Measurements from ENCODE around the gene SLC6A8.

Gene SLC6A8

DNA sequence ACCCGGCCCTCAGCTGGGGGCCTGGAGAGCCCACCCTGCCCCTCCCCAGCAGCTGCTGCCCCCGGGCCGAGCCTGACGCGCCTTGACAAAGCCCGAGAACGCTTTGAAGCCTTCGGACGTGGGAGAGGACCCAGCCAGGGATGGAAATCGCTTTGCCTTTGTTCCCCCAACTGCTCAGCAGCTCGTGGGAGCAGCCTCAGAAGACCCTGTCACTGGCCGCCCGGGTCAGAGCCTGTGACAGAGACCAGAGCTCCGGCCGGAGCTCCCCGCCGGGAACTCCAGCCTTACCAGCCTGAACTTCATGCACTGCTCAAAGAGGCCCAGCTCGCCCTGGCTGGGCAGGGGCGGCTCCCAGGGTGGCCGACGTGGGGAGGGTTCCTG, 2.6 kb upstream of the SLC6A8 start:
- no peak overlapping the region for H3K4me3 ChIP-seq (ENCODE audit: low read depth, low read length)
- TF ChIP-seq, protein P1, sequence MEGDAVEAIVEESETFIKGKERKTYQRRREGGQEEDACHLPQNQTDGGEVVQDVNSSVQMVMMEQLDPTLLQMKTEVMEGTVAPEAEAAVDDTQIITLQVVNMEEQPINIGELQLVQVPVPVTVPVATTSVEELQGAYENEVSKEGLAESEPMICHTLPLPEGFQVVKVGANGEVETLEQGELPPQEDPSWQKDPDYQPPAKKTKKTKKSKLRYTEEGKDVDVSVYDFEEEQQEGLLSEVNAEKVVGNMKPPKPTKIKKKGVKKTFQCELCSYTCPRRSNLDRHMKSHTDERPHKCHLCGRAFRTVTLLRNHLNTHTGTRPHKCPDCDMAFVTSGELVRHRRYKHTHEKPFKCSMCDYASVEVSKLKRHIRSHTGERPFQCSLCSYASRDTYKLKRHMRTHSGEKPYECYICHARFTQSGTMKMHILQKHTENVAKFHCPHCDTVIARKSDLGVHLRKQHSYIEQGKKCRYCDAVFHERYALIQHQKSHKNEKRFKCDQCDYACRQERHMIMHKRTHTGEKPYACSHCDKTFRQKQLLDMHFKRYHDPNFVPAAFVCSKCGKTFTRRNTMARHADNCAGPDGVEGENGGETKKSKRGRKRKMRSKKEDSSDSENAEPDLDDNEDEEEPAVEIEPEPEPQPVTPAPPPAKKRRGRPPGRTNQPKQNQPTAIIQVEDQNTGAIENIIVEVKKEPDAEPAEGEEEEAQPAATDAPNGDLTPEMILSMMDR (IDR thresholded peaks at IDR 0.05; ENCODE audit: control insufficient read depth, extremely low read depth, insufficient read depth): no peak
- DNase-seq (ENCODE audit: low read depth): no peak

DNA sequence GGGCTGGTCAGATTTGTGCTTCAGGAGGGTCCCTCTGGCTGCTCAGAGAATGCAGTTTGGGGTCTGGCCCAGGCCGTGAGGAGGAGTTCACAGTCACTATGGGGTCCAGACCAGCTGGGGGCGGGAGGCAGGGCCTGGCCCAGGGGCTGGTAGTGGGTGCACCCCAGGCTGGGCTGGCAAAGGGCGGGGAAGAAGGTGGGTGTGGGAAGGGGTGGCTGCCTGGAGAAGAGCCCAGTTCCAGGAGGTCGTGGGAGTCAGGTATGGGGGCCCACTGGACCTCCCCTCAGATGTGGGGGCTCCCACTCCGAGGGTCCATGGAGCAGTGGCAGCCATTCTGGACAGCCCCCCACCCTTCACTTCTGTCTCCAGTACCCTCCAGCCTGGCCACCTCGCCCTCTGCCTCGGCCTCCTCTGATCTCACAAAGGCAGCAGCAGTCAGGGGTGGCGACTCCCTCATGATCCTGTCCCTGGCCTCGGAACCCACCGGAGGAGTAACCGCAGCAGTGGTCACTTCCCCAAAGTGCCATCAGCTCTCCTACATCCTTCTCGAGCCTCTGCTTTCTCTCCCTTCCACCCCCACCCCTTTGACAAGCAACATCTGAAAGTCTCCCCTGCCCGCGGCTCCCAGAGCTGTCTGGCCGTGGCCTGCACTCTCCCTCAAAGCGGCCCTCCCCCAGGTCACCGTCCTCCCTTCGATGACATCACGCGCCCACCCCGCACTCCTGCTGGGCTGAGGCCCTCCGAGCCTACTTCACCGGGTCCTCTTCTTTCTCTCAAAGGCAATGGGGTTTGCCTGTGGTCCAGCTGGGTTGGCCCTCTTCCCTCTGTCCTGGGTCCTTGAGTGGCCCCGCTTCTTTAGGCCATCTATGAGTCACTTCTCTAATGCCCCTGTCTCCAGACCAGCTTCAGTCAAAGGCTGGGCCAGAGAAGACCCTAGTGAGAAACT, 1.7 kb upstream of the SLC6A8 start:
- no peak overlapping the region for H3K4me3 ChIP-seq (ENCODE audit: low read depth, low read length)
- TF ChIP-seq, protein P1 (IDR thresholded peaks at IDR 0.05; ENCODE audit: control insufficient read depth, extremely low read depth, insufficient read depth): no peak
- no peak for DNase-seq (ENCODE audit: low read depth)

DNA sequence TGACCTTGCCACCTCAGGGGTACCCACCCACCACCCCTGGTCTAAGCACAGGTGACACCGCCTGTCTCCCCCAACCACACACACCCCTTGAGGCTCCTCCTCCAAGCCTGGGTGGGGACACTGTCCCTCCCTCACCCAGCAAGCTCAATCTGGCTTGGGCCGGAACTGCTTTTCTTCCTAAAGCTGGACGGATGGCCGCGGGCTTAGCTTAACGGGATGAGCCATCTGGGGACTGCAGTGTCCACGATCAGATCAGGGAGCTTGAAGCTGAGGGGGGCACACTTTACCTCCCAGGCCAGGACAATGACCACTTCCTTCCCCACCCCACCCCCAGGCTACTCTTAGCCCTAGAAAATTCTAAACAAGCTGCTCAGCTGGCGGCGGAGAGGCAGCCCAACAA, 1.0 kb upstream of the SLC6A8 start:
- TF ChIP-seq, protein P1 (IDR thresholded peaks at IDR 0.05; ENCODE audit: control insufficient read depth, extremely low read depth, insufficient read depth): no peak
- no peak overlapping the region for H3K4me3 ChIP-seq (ENCODE audit: low read depth, low read length)
- DNase-seq (ENCODE audit: low read depth): no peak

DNA sequence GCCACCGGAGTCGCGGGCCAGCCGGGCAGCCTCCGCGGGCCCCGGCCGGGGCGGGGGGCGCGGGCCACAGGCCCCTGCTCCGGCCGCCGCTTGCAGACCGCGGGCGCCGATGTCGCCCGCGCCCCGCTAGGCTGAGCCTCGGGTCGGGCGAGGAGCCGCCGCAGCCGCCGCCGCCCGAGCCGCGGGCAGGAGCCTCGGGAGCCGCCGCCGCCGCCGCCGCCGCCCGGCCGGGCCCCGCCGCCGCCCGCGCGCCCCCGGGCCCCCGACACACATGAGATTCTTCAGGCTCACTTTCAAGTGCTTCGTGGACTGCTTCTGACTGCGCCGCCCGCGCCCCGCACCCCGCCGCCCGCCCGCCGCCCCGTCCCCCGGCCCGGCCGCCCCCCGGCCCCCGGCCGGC, 345 bp downstream of the SLC6A8 start:
- TF ChIP-seq, protein P1 (IDR thresholded peaks at IDR 0.05; ENCODE audit: control insufficient read depth, extremely low read depth, insufficient read depth): no peak
- no peak overlapping the region for H3K4me3 ChIP-seq (ENCODE audit: low read depth, low read length)
- no peak for DNase-seq (ENCODE audit: low read depth)

DNA sequence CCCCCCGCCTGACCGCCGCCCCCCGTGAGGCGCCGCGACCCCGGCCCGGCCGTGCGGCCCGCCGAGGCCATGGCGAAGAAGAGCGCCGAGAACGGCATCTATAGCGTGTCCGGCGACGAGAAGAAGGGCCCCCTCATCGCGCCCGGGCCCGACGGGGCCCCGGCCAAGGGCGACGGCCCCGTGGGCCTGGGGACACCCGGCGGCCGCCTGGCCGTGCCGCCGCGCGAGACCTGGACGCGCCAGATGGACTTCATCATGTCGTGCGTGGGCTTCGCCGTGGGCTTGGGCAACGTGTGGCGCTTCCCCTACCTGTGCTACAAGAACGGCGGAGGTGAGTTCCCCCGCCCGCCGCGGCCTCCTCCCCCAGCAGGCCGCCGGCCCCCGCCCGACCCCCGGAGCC, 780 bp downstream of the SLC6A8 start:
- TF ChIP-seq, protein P1 (IDR thresholded peaks at IDR 0.05; ENCODE audit: control insufficient read depth, extremely low read depth, insufficient read depth): no peak
- H3K4me3 ChIP-seq (ENCODE audit: low read depth, low read length): peak overlapping the region; percentile 46
- no peak for DNase-seq (ENCODE audit: low read depth)

DNA sequence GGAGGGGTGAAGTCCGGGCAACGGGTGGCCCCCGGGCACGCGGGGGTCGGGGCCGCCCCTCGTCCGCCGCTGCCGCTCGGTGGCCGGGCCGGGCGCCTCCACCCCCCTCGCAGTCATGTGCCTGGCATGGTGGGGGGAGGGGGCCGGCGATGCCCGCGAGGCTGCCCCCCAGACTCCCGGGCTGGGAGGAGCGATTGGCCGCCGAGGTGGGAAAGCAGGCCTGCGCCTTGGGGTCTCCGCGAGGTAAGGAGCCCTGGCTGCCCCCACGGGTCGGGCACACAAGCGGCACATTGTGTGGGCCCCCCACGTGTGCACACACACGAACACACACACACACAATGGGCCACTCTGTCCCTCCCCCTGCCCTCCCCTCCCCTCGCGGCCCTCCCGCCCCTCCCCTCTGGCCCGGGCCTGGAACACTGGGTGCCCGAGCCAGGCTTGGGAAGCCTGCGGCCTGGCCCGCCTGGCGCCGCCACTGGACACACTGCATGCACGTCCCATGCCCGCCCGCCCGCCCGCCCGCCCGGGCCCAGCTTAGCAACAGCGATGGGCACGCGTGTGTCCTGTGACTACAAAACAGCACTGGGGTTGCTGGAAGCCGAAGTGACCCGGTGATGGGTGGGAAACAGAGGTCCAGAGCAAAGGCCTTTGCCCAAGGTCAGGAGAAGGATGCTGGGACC, 1.3 kb downstream of the SLC6A8 start:
- TF ChIP-seq, protein P1 (IDR thresholded peaks at IDR 0.05; ENCODE audit: control insufficient read depth, extremely low read depth, insufficient read depth): no peak
- DNase-seq (ENCODE audit: low read depth): no peak
- peak overlapping the region; percentile 56 for H3K4me3 ChIP-seq (ENCODE audit: low read depth, low read length)
